Stimulated activated CD4-positive, alpha-beta T cell treated with anti-CD3 and anti-CD28 coated beads, Interleukin-4, amount 100 ng/mL, for 1 hour (primary cell): ENCODE results near the gene UPK3A.
A peak's percentile ranks its signal among the peaks of the same experiment; 100 is the strongest.
"Not testable (repeated sequence)": the region's sequence is repeated elsewhere in the genome, so short reads cannot be mapped to it uniquely, and the experiment has no call there.

Experiments used
- DNase-seq: peaks from one replicate; pipeline ENCODE4 v3.0.0-alpha.2; 2020

The UPK3A gene

DNA sequence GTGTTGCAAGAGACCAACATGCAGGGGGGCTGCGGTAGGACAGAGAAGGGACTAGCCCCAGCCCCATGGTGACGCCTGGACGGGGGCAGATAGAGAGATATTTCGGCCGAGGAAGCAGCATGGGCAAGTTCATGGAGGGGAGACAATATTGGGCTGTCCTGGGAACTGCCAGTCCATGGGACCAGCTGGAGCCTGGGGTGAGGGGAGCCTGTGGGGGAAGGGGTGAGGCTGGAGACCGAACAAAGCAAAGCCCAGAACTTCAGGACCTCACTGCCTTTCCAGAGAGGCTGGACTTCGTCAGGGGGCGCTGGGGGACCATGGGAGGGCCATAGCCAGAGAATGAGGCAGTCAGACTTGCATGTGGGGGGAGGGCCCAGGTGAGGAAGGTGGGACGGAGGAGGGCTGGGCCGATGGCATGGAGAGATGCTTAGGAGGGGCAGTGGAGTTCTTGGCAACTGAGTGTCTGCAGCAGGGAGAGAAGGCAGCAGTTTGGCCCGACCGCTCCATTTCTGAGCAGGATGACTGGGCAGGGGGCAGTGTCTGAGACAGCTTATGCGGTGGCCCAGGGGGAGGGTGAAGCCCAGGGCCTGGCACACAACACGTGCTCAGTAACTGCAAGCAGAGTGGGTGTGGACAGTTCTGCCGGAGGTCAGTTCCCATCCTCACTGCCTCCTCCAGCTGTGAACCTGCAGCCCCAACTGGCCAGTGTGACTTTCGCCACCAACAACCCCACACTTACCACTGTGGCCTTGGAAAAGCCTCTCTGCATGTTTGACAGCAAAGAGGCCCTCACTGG lies 712 bp downstream of the UPK3A start:
- DNase-seq: no peak

- no peak for DNase-seq
Observed at GRCh38 chr22:45286854-45287551, 2.3 kb downstream of the UPK3A start.

DNA sequence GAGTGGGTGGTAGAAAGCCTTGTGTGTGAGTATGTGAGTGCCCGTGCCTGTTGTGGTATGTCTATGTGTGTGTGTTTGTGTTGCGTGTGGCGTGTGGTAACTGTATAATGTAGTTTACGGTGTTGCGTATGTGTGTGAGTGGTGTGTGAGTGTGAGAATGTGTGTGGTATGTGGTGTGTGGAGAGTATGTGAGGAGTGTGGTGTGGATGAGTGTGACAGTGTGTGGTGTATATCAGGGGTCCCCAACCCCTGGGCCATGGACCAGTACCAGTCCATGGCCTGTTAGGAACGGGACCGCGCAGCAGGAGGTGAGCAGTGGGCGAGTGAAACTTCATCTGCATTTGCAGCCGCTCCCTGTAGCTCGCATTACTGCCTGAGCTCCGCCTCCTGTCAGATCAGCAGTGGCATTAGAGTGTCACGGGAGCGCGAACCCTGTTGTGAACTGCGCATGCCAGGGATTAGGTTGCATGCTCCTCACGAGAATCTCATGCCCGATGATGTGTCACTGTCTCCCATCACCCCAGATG lies 5.7 kb downstream of the UPK3A start:
- no peak for DNase-seq

DNA sequence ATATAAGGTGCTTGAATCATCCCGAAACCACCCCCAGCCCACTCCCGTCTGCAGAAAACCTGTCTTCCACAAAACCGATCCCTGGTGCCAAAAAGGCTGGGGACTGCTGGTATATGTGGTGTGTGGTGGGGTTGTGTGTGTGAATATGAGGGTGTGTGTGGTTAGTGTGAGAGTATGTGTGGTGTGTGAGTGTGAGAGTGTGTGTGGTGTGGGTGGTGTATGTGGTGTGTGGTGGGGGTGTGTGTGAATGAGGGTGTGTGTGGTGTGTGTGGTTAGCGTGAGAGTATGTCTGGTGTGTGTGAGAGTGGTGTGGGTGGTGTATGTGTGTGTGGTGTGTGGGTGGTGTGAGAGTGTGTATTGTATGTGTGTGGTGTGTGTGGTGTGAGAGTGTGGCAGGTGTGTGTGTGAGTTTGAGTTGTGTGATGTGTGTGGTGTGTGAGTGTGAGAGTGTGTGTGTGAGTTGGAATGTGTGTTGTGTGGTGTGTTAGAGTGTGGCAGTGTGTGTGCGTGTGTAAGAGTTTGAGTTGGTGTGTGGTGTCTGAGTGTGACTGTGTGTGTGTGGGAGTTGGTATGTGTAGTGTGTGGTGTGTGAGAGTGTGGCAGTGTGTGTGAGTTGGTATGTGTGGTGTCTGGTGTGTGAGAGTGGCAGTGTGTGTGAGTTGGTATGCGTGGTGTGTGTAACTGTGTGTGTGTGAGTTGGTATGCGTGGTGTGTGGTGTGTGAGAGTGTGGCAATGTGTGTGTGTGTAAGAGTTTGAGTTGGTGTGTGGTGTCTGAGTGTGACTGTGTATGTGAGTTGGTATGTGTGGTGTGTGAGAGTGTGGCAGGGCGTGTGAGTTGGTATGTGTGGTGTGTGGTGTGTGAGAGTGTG lies 6.5 kb downstream of the UPK3A start:
- no peak for DNase-seq

GRCh38 chr22:45291931-45292290 lies 7.2 kb downstream of the UPK3A start:
- no peak for DNase-seq

GRCh38 chr22:45292731-45293442 lies 8.1 kb downstream of the UPK3A start:
- DNase-seq: no peak

GRCh38 chr22:45294030-45294429 lies 9.3 kb downstream of the UPK3A start:
- no peak for DNase-seq

- not testable (repeated sequence) for DNase-seq
Observed at GRCh38 chr22:45295004-45295403, 10.3 kb downstream of the UPK3A start.

DNA sequence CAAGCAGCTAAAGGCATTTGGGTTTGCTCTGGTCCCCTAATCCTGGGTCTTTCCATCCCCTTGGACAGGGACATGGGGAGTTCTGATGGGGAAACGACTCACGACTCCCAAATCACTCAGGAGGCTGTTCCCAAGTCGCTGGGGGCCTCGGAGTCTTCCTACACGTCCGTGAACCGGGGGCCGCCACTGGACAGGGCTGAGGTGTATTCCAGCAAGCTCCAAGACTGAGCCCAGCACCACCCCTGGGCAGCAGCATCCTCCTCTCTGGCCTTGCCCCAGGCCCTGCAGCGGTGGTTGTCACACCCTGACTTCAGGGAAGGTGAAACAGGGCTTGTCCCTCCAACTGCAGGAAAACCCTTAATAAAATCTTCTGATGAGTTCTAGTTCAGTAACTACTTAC lies 10.7 kb downstream of the UPK3A start:
- no peak for DNase-seq

GRCh38 chr22:45296628-45297297 lies 12.0 kb downstream of the UPK3A start:
- no peak for DNase-seq

- DNase-seq: no peak
Observed at GRCh38 chr22:45298934-45299505, 14.3 kb downstream of the UPK3A start.

GRCh38 chr22:45302751-45303150 lies 18.0 kb downstream of the UPK3A start:
- DNase-seq: no peak

DNA sequence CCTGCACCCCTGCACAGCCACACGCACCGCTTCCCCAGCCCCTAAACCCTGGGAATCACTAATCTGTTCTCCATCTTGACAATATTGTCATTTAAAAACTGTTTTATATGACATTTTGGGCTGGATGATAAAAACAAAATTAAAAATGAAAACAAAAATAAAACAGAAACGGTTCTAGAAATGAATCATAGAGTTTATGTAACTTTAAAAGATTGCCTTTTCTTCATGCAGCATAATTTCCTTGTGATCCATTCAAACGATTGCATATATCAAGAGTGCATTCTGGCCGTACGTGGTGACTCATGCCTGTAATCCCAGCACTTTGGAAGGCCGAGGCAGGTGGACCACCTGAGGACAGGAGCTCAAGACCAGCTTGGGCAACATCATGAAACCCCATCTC lies 18.4 kb downstream of the UPK3A start:
- DNase-seq: no peak

GRCh38 chr22:45304971-45305370 lies 20.2 kb downstream of the UPK3A start:
- DNase-seq: no peak

- no peak for DNase-seq
Observed at GRCh38 chr22:45305456-45306075, 20.8 kb downstream of the UPK3A start.

DNA sequence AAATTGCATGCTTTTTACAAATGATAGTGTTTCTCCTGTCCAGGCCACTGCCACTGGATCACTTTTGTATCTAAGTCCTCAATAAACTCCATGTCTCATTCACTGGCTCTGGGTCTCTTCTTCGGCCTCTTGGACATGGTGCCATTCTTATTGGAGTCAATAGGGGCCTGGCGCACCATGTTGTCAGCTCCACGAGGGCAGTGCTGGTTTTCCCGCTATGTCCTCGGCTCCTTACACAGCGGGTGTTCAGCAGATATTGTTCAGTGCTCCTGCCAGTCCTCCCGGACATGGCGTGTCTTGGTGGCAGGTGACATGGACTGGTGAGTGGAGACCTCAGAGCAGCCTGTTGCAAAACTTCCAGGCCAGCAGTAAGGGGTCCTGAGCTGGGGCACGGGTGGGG lies 21.4 kb downstream of the UPK3A start:
- DNase-seq: no peak

- DNase-seq: no peak
Observed at GRCh38 chr22:45308391-45308956, 23.7 kb downstream of the UPK3A start.

GRCh38 chr22:45308957-45309421 lies 24.2 kb downstream of the UPK3A start:
- DNase-seq: no peak

GRCh38 chr22:45309422-45310227 lies 24.9 kb downstream of the UPK3A start, which contains the start of gene FAM118A:
FAM118A (plus strand) TSS chr22:45309934; CDS start chr22:45322380, 12,446 bp downstream.
- peak; percentile 94 for DNase-seq
